IPS DF 19.7 (cell line): ENCODE data around the gene TM7SF3.

ENCODE experiments used
- DNase-seq: peaks from one replicate; pipeline ENCODE4 v3.0.0-alpha.2; 2013; ENCODE audit warnings: low read depth, low spot score

TM7SF3 gene

DNA sequence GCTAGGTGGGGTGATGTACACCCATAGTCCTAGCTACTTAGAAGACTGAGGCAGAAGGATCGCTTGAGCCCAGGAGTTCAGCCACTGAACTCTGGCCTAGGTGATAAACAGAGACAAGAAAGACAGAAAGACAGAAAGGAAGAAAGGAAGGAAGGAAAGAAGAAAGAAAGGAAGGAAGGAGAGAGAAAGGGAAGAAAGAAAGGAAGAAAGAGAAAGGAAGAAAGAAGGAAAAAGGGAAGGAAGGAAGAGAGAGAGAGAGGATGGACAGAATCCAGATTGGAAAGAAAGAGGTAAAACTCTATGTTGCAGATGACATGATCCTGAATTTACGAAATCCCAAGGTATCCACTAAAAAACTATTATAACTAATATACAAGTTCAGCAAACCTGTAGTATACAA, 84.6 kb downstream of the TM7SF3 start:
- DNase-seq, result no peak

DNA sequence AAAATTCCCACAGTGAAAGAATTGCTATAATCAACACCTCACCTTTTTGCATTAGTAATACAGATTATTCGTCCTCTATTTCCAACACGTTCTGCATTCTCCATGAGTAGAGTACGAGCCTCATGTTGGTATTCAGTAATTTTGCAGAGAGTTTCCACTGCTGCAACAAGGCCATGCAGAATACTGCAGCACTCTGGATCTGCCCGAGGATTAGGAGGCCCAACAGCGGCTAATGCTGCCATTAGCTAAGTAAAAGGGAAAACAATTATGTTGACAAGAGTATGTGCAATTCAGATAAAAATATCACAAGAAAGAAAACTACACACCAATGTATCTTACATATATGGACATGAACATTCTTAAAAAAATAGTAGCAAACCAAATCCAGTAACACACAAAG, 85.5 kb downstream of the TM7SF3 start:
- DNase-seq, result no peak
